ENCODE data around the gene LBHD2. TPM values are rescaled to one million over a fixed set of nuclear protein-coding genes. Genes with fewer than 3 reads are reported as not detected.
A peak's percentile ranks its signal among the peaks of the same experiment; 100 is the strongest.

Gene LBHD2
- total RNA-seq, 1 donor from 2014 or later, result not detected

DNA sequence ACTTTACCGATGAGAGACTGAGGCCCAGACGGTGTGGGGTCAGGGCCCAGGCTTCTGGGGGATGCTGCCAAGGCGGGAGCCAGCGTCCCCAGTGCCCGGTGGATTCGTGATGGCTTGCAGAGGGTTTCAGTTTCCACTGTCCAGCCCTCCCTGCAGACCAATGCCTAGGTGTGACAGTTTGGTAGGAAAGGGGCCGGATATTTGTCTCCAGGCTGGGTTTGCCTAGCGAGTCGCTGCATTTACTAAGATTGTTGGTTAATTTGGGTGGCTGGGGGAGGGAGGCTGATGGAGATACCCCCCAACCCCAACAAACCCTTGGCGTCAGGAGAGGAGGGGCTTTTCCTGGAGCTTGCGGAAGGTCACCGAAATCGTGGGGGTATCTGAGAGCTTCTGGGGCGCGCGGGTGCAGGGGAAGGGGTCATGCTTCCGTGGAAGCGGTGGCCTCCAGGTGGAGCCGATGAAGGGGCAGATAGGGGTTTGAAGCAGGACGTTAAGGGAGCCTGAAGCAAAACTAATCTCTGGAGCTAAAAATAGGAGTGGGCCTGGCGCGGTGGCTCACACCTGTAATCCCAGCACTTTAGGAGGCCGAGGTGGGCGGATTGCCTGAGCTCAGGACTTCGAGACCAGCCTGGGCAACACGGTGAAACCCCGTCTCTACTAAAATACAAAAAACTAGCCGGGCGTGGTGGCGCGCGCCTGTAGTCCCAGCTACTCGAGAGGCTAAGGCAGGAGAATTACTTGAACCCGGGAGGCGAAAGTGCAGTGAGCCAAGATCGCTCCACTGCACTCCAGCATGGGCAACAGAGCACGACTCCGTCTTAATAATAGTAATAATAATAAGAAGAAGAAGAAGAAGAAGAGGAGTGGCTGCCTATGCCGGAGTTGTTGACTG is 25.6 kb upstream of the LBHD2 start:
- H3K4me3 Mint-ChIP-seq, result peak overlapping the region; percentile 26
- H3K4me1 Mint-ChIP-seq (ENCODE audit: low read depth), result peaks cover 4% of the 10 kb centered on the region
- intact Hi-C loops (cut with micrococcal nuclease), result no loop called here
- no peaks in the 10 kb centered on the region for H3K36me3 Mint-ChIP-seq (ENCODE audit: low read depth)
- no peak for DNase-seq (ENCODE audit: low spot score)
- H3K27ac Mint-ChIP-seq, result no peak overlapping the region
- peaks cover 53% of the 10 kb centered on the region for H3K27me3 Mint-ChIP-seq (ENCODE audit: insufficient read depth)
- H3K9me3 Mint-ChIP-seq, result no peaks in the 10 kb centered on the region

DNA sequence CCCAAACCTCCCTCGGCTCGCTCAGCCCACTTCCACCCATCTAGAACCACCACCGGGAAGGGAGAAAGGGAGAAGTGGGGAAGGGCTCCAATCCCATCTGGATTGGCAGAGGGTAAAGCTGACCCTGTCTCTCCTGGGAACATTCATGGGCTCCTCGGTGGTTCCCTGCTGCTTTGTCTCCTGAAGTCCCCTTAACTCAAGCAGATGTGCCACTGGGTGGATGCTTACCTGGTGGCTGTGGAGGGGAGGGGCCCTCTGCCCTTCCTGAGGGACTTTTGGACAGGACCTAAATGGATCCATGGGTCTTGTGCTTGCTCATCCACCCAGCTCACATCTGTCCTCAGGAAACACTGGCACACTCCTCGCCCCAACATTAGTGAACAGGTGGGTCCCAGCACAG is 24.5 kb upstream of the LBHD2 start:
- intact Hi-C loops (cut with micrococcal nuclease), result no loop called here
- H3K4me1 Mint-ChIP-seq (ENCODE audit: low read depth), result peaks cover 4% of the 10 kb centered on the region

DNA sequence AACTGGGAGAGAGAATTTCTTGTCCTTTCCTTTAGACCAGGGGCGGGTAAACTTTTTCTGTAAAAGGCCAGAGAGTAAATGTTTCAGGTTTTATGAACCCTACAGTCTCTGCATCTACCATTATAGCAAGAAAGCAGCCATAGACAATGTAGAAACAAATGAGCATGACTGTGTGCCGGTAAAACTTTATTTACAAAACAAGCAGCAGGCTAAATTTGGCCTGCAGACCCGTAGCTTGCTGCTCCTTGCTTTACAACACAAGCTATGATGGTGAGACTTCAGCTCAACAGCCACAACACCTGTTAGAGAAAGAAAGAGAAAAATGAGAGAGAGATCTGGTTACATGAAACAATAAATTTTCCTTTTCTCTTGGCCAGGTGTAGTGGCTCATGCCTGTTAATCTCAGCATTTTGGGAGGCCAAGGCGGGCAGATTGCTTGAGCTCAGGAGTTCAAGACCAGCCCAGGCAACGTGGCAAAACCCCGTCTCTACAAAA is 22.5 kb upstream of the LBHD2 start:
- no peaks in the 10 kb centered on the region for H3K9me3 Mint-ChIP-seq
- no peaks in the 10 kb centered on the region for H3K36me3 Mint-ChIP-seq (ENCODE audit: low read depth)
- intact Hi-C loops (cut with micrococcal nuclease), result no loop called here
- no peak for DNase-seq (ENCODE audit: low spot score)
- H3K27ac Mint-ChIP-seq, result no peak overlapping the region
- no peaks in the 10 kb centered on the region for H3K4me1 Mint-ChIP-seq (ENCODE audit: low read depth)
- peaks cover 48% of the 10 kb centered on the region for H3K27me3 Mint-ChIP-seq (ENCODE audit: insufficient read depth)
- no peak overlapping the region for H3K4me3 Mint-ChIP-seq

More for the DNA sequence above, 24.5 kb upstream of the LBHD2 start:
- Mint-ChIP-seq H3K27me3 (ENCODE audit: insufficient read depth) (peaks cover 58% of the 10 kb centered on the region), H3K36me3 (ENCODE audit: low read depth) (no peaks in the 10 kb centered on the region), H3K4me3 (no peak overlapping the region), H3K27ac (no peak overlapping the region), H3K9me3 (no peaks in the 10 kb centered on the region)
- DNase-seq (ENCODE audit: low spot score), result no peak

DNA sequence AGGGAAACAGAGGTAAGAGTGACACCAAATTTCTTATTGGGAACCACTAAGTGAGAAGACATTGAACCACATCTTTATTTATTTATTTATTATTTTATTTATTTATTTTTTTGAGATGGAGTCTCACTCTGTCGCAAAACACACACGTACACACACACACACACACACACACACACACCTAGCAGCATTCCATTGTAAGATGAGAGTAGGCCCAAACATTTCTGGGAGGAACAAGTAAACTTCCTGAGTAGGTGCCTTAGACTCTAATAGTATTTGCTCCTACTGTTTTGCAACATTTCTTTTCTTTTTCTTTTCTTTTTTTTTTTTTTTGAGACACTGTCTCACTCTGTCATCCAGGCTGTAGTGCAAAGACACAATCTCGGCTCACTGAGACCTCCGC is 19.6 kb upstream of the LBHD2 start:
- H3K9me3 Mint-ChIP-seq, result no peaks in the 10 kb centered on the region
- H3K27me3 Mint-ChIP-seq (ENCODE audit: insufficient read depth), result peaks cover 36% of the 10 kb centered on the region
- no peak overlapping the region for H3K4me3 Mint-ChIP-seq
- H3K27ac Mint-ChIP-seq, result no peak overlapping the region
- no peaks in the 10 kb centered on the region for H3K4me1 Mint-ChIP-seq (ENCODE audit: low read depth)
- intact Hi-C loops (cut with micrococcal nuclease), result no loop called here
- H3K36me3 Mint-ChIP-seq (ENCODE audit: low read depth), result no peaks in the 10 kb centered on the region
- no peak for DNase-seq (ENCODE audit: low spot score)

DNA sequence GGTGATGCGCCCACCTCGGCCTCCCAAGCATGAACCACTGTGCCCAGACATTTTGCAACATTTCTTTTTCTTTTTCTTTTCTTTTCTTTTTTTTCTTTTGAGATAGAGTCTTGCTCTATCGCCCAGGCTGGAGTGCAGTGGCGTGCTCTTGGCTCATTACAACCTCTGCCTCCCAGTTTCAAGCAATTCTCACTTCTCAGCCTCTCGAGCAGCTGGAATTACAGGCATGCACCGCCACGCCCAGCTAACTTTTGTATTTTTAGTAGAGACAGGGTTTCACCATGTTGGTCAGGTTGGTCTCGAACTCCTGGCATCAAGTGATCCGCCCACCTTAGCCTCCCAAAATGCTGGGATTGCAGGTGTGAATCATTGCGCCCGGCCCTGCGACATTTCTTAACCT is 19.0 kb upstream of the LBHD2 start:
- no peak for DNase-seq (ENCODE audit: low spot score)
- Mint-ChIP-seq H3K9me3 (no peaks in the 10 kb centered on the region), H3K27me3 (ENCODE audit: insufficient read depth) (peaks cover 30% of the 10 kb centered on the region), H3K4me3 (no peak overlapping the region), H3K4me1 (ENCODE audit: low read depth) (no peaks in the 10 kb centered on the region), H3K27ac (no peak overlapping the region), H3K36me3 (ENCODE audit: low read depth) (no peaks in the 10 kb centered on the region)
- intact Hi-C loops (cut with micrococcal nuclease), result no loop called here

DNA sequence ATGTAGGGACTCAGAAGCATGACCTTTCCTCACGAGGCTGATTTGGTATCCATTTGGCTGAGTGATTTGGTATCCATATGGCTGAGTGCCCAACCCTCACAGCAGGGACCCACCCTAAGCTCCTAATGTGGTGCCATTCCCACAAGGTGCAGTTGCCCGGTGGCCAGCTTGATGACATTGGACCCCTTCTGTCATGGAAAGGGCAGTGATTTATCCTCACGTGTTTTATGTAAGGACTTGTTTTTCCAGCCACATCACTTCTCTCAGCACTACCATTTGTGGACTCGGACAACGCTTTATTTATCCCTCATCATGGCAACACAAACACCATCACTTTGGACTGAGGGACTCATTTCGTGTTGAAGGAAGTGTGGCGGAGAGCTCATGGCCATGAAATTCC is 18.1 kb upstream of the LBHD2 start:
- H3K4me1 Mint-ChIP-seq (ENCODE audit: low read depth), result no peaks in the 10 kb centered on the region
- intact Hi-C loops (cut with micrococcal nuclease), result no loop called here
- no peak for DNase-seq (ENCODE audit: low spot score)
- H3K27ac Mint-ChIP-seq, result no peak overlapping the region
- peaks cover 23% of the 10 kb centered on the region for H3K27me3 Mint-ChIP-seq (ENCODE audit: insufficient read depth)
- H3K4me3 Mint-ChIP-seq, result no peak overlapping the region
- H3K36me3 Mint-ChIP-seq (ENCODE audit: low read depth), result no peaks in the 10 kb centered on the region
- H3K9me3 Mint-ChIP-seq, result no peaks in the 10 kb centered on the region

DNA sequence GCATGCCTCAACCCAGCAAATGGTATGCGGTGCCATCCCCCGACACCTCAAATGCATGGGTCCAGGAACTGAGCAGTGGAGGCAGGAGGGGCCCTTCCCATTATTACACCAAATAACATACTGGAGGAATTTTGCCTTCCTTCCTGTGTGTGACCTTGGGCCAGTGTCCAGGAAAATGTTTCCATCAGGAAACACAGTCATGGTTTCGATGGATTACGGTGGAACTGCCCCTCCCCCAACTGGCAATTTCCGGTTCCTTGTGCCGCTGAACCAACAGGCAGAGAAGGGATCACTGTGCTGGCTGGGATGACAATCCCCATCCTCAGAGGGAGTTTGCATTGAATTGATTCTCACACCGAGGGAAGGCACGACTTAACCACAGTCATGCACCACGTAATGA is 17.6 kb upstream of the LBHD2 start:
- H3K4me1 Mint-ChIP-seq (ENCODE audit: low read depth), result no peaks in the 10 kb centered on the region
- no peak overlapping the region for H3K27ac Mint-ChIP-seq
- H3K9me3 Mint-ChIP-seq, result no peaks in the 10 kb centered on the region
- no peak overlapping the region for H3K4me3 Mint-ChIP-seq
- intact Hi-C loops (cut with micrococcal nuclease), result no loop called here
- H3K27me3 Mint-ChIP-seq (ENCODE audit: insufficient read depth), result peaks cover 23% of the 10 kb centered on the region
- H3K36me3 Mint-ChIP-seq (ENCODE audit: low read depth), result no peaks in the 10 kb centered on the region
- DNase-seq (ENCODE audit: low spot score), result no peak

DNA sequence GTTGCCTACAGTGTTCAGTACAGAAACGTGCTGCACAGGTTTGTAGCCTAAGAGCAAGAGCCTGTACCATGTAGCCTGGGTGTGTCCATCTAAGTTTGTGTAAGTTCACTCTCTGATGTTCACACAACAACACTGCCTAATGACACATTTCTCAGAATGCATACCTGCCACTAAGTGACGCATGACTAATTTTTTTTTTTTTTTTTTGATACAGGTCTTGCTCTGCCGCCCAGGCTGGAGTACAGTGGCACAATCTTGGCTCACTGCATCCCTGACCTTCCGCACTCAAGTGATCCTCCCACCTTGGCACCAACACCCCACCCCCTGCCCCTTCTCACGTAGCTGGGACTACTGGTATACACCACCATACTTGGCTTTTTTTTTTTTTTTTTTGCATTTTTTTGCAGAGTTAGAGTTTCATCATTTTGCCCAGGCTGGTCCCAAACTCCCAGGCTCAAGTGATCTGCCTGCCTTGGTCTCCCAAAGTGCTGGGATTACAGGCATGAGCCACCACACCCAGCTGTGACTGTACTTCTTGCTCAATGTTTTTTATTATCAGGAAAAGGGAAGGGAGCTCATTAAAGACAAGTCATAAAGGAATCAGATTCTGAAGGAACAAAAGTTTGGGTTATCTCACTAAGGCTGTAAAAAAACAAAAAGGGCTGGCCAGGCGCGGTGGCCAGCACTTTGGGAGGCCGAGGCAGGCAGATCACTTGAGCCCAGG is 16.6 kb upstream of the LBHD2 start:
- DNase-seq (ENCODE audit: low spot score), result no peak
- H3K36me3 Mint-ChIP-seq (ENCODE audit: low read depth), result no peaks in the 10 kb centered on the region
- peaks cover 17% of the 10 kb centered on the region for H3K27me3 Mint-ChIP-seq (ENCODE audit: insufficient read depth)
- H3K4me3 Mint-ChIP-seq, result no peak overlapping the region
- H3K27ac Mint-ChIP-seq, result no peak overlapping the region
- no peaks in the 10 kb centered on the region for H3K4me1 Mint-ChIP-seq (ENCODE audit: low read depth)
- no peaks in the 10 kb centered on the region for H3K9me3 Mint-ChIP-seq
- intact Hi-C loops (cut with micrococcal nuclease), result no loop called here

DNA sequence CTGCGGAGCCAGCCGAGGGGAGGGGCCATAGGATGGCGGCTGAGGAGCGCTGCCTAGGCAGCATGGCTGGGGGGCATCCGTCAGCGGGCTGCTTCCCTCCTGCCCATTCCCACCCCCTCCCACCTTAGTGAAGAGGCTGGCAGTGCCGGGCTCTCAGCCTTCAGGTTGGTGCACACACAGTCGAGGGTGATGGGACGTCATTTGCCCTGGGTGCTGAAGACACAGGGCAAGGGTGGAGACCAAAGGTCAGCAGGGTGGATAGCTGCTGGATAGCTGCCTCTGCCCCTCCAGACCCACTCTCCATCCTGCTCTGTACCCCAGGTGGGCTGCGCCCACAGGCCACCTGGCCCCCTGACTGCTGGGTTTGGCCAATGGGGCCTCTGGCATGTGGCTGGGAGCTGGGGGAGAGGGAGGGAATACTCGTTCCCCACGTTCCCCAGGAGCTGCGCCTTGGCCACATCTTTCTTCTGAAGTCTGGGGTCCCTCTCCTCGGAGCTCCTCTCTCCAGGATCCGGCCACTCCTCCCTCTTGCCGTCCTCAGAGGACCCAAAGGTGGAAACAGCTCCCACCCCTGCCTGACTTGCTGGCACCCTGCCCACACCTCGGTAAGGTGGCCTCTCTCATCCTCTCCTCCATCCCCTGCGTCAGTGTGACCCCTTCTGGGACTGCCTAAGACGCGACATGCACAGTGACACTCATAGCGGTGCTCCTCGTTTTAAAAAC is 15.5 kb upstream of the LBHD2 start:
- Mint-ChIP-seq H3K36me3 (ENCODE audit: low read depth) (no peaks in the 10 kb centered on the region), H3K4me3 (no peak overlapping the region)
- DNase-seq (ENCODE audit: low spot score), result no peak

DNA sequence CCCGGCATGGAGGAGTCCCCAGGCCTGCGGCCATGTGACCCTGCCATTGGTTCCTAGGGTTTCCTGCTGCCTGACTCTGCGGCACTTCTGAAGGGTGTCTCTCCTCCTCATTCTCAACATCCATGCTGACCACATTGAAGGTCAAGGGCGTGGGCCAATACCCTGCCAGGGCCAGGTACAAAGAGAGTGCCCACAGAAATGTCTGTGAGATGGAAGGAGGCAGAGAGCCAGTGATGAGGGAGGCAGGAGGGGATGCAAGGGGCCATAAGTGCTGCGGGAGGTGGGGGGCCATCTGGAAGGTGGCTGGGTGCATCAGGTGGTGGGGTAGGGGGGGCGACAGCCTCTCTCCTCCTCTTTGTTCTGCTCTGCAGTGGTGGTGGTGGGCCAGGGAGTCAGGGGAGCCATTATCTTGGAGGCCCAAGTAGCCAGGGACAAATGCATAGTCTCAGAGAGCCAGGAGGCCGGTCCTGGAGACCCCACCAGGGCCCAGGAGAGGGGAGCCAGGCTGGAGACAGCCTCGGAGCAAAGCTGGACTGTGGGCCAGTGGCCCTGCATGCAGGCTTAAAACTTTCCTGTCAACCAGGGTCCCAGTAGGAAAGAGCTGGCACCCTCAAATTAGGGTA is 13.6 kb upstream of the LBHD2 start:
- no peak overlapping the region for H3K4me3 Mint-ChIP-seq
- no peaks in the 10 kb centered on the region for H3K36me3 Mint-ChIP-seq (ENCODE audit: low read depth)
- DNase-seq (ENCODE audit: low spot score), result no peak
- no peaks in the 10 kb centered on the region for H3K4me1 Mint-ChIP-seq (ENCODE audit: low read depth)
- H3K27me3 Mint-ChIP-seq (ENCODE audit: insufficient read depth), result peaks cover 3% of the 10 kb centered on the region
- intact Hi-C loops (cut with micrococcal nuclease), result loop anchor here (10.0 kb wide), 1 partner anchor 546 kb away; no protein-coding TSS in a partner anchor
- no peaks in the 10 kb centered on the region for H3K9me3 Mint-ChIP-seq
- H3K27ac Mint-ChIP-seq, result no peak overlapping the region

More for the DNA sequence above, 15.5 kb upstream of the LBHD2 start:
- no peak overlapping the region for H3K27ac Mint-ChIP-seq
- intact Hi-C loops (cut with micrococcal nuclease), result no loop called here
- peaks cover 14% of the 10 kb centered on the region for H3K27me3 Mint-ChIP-seq (ENCODE audit: insufficient read depth)
- H3K4me1 Mint-ChIP-seq (ENCODE audit: low read depth), result no peaks in the 10 kb centered on the region
- no peaks in the 10 kb centered on the region for H3K9me3 Mint-ChIP-seq

DNA sequence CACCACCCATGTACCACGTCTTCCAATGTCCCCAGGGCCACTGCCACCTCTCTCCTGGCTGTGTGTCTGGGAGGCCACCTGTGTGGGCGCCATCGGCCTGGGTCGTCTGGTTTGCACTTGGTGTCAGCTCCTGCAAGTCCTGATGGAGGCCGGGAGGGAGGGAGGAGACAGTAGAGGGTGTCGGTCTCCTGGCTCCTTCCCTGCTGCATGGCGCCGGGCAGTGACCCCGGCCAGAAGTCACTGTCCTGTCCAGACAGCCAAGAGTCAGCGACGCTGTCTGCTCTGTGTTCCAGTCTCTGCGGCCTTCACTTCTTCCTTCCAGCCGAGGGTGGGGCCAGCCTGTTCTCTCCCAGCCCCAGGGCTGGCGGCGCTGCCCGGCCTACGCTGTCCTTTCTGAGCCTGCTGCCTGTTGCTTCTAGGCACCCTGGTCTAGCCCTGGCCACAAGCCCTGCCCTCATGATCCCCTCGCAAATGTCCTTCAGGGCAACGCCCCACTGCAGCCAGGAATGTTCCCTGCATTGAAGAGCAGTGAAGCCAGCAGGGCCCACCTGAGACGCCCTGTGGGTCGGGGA is 13.0 kb upstream of the LBHD2 start:
- Mint-ChIP-seq H3K27ac (no peak overlapping the region), H3K9me3 (no peaks in the 10 kb centered on the region), H3K4me3 (no peak overlapping the region), H3K4me1 (ENCODE audit: low read depth) (no peaks in the 10 kb centered on the region), H3K27me3 (ENCODE audit: insufficient read depth) (peaks cover 3% of the 10 kb centered on the region), H3K36me3 (ENCODE audit: low read depth) (no peaks in the 10 kb centered on the region)
- intact Hi-C loops (cut with micrococcal nuclease), result loop anchor here (10.0 kb wide), 1 partner anchor 546 kb away; no protein-coding TSS in a partner anchor
- DNase-seq (ENCODE audit: low spot score), result no peak

DNA sequence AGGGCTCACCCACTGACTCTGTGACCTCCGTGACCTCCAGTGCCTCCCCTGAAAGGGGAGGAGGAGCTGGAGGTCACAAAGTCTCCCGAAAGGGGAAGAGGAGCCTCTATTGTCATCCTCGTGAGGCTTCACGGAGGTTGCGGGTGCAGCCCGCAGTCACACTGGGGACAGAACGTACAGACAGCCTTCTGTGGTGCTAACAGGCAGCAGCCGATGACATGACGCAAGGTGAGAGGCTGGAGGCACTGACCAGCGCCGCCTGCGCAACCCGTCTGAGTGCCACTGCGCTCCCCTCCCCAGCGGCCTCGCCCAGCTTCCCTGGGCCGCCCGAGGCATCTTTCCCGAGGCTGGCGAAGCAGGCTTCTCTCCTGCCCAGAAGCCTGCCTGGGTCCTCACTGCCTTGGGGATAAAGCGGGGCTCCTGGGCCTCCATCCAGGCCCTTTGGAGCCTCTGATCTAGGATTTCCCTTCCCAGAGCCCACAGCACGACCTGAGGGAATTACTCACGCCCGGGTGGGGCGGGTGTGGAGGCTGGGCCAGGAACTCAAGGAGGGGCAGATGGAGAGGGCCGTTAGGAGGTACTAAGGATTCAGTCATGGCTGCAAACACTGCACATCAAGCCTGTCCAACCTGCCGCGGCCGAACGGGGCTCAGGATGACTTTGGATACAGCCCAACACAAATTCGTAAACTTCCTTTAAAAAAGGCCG is 12.3 kb upstream of the LBHD2 start:
- DNase-seq (ENCODE audit: low spot score), result no peak
- Mint-ChIP-seq H3K9me3 (no peaks in the 10 kb centered on the region), H3K27me3 (ENCODE audit: insufficient read depth) (peaks cover 7% of the 10 kb centered on the region), H3K4me3 (no peak overlapping the region), H3K4me1 (ENCODE audit: low read depth) (no peaks in the 10 kb centered on the region), H3K27ac (no peak overlapping the region), H3K36me3 (ENCODE audit: low read depth) (no peaks in the 10 kb centered on the region)
- intact Hi-C loops (cut with micrococcal nuclease), result loop anchor here (10.0 kb wide), 1 partner anchor 547 kb away; no protein-coding TSS in a partner anchor

Data from activated T-helper 1 cell treated with anti-CD3 and anti-CD28 coated beads, Interleukin-12 subunit alpha, Interleukin-12 subunit beta, Interleukin-2, Interleukin-4 antibody, amounts not matched to agents 30 ng/mL and 10 ng/mL and 1 ng/mL, durations not matched to agents 14 hours and 24 hours and 36 hours (primary cell).